HepG2 (cell line): ENCODE measurements around the gene RRP36. TPM values are rescaled to one million over a fixed set of nuclear protein-coding genes. Genes with fewer than 3 reads are reported as not detected.
A peak's percentile ranks its signal among the peaks of the same experiment; 100 is the strongest.

Experiments
- KDM3A ChIP-seq: IDR thresholded peaks from 2 replicates; pipeline ENCODE4 v1.6.1; 2018; ENCODE audit warnings: low read depth, missing compliant biosample characterization
- MLX ChIP-seq: IDR thresholded peaks from 2 replicates; pipeline ENCODE4 v1.6.1; 2016
- NR2F2 ChIP-seq: IDR thresholded peaks from 2 replicates; pipeline ENCODE4 v1.6.1; 2012; ENCODE audit warnings: low read depth, inconsistent platforms, borderline replicate concordance
- PLRG1 ChIP-seq: fragments of 450-650 bp; conservative IDR thresholded peaks from 2 replicates; pipeline ENCODE4 v1.6.1; 2016
- RFX3 ChIP-seq: IDR thresholded peaks from 2 replicates; pipeline ENCODE4 v1.6.1; 2016; ENCODE audit warnings: missing biosample characterization, missing genetic modification reagents
- SALL1 ChIP-seq: sonication (generic); formaldehyde crosslinking; IDR thresholded peaks from 2 replicates; pipeline ENCODE4 v1.8.0; 2022; ENCODE audit warnings: mild to moderate bottlenecking, missing genetic modification reagents
- SKI ChIP-seq: fragments of 450-650 bp; IDR thresholded peaks from one replicate; pipeline ENCODE4 v1.6.1; 2018; ENCODE audit warnings: mild to moderate bottlenecking; ENCODE audit not compliant: partially characterized antibody
- ZNF503 ChIP-seq: sonication (generic); formaldehyde crosslinking; IDR thresholded peaks from 2 replicates; pipeline ENCODE4 v1.4.0; 2020; ENCODE audit warnings: missing genetic modification reagents
- ZNF546 ChIP-seq: sonication (generic); formaldehyde crosslinking; conservative IDR thresholded peaks from 2 replicates; pipeline ENCODE4 v1.8.1; 2023; ENCODE audit warnings: mild to moderate bottlenecking, missing genetic modification reagents
- ZNF550 ChIP-seq: sonication (generic); formaldehyde crosslinking; IDR thresholded peaks from 2 replicates; pipeline ENCODE4 v1.4.0; 2020; ENCODE audit warnings: mild to moderate bottlenecking, missing genetic modification reagents, borderline replicate concordance
- ZNF556 ChIP-seq: sonication (generic); formaldehyde crosslinking; IDR thresholded peaks from 2 replicates; pipeline ENCODE4 v1.4.0; 2020; ENCODE audit warnings: mild to moderate bottlenecking, missing genetic modification reagents, borderline replicate concordance
- ZNF563 ChIP-seq: sonication (generic); formaldehyde crosslinking; IDR thresholded peaks from 2 replicates; pipeline ENCODE4 v1.8.0; 2022; ENCODE audit warnings: mild to moderate bottlenecking, moderate library complexity, missing genetic modification reagents
- ZNF605 ChIP-seq: sonication (generic); formaldehyde crosslinking; IDR thresholded peaks from 2 replicates; pipeline ENCODE4 v1.8.0; 2022; ENCODE audit warnings: mild to moderate bottlenecking, missing genetic modification reagents
- polyA plus RNA-seq, 8 experiments: library from polyadenylated mRNA; depleted of rRNA in 3 of 8; stranded (reverse) in 7 of 8; unstranded in 1 of 8; fragments of >200 nt; fragmentation: Illumina TruSeq in 4 of 8; extraction: Trizol in 4 of 8; gene quantifications; 2 replicates each; pipeline versions ENCODE4 v1.2.1 to v1.2.3, GENCODE V29; 2011 to 2016; ENCODE audit warnings: low read depth in 4 of 8, missing spikeins in 1 of 8, mixed read lengths in 1 of 8; ENCODE audit not compliant: insufficient read depth in 1 of 8
- total RNA-seq, 5 experiments: library from RNA; depleted of rRNA; stranded (reverse); fragments of >200 nt; fragmentation: Illumina TruSeq; extraction: Trizol; gene quantifications; 2 replicates each; pipeline ENCODE4 v1.2.3, GENCODE V29; 2016; ENCODE audit warnings: low read depth in 1 of 5

Gene RRP36
- total and polyA plus RNA-seq, 2 of the 13 experiments (the other 11 are each of a cell fraction or from before 2014, with no cell fraction given): 29.5 to 144 TPM

DNA sequence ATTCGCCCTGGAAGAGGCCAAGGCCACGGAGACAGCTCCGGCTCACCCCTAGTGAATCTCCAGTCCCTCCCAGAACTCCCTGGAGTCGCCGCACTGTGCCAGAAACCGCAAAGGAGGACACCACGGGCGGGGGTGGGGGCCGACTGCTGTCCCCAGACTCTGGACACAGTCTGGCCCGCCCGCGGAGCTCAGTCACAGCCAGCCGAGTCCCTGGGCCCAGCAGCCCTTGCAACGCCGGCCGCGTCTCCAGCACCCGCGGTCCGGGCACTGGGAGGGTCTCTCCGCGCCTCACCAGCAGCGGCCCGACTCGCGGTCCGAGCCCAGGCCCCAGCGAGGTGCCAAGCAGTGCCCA lies 43.0 kb upstream of the RRP36 start (continued):
- 0 out of 2 replicates have a peak, but pooled peaks have one; percentile 26 for TF ChIP-seq ZNF503 (CRISPR knock-in tag)
- no peak for TF ChIP-seq SKI
- TF ChIP-seq SALL1 (CRISPR knock-in tag): no peak
- peak; percentile 16; the same call in 1 of the 2 replicates for TF ChIP-seq ZNF556 (CRISPR knock-in tag)
- TF ChIP-seq NR2F2: peak; percentile 11; the same call in 1 of the 2 replicates
- TF ChIP-seq ZNF605 (CRISPR knock-in tag): no peak; the same call in 1 of the 2 replicates
- TF ChIP-seq ZNF550: no peak
- TF ChIP-seq ZNF563 (CRISPR knock-in tag): no peak; the same call in 1 of the 2 replicates
- peak; percentile 90; the same call in 1 of the 2 replicates for TF ChIP-seq ZNF546 (CRISPR knock-in tag)
- TF ChIP-seq KDM3A (CRISPR knock-in tag): no peak
- TF ChIP-seq PLRG1: no peak
- TF ChIP-seq MLX (CRISPR knock-in tag): no peak
- no peak for TF ChIP-seq RFX3 (CRISPR knock-in tag)
- TF ChIP-seq, all 625 proteins: peak for 55
